Activated CD8-positive, alpha-beta memory T cell treated with anti-CD3 and anti-CD28 coated beads for 1 hour (primary cell): ENCODE measurements around the gene SDK2.

Experiments
- DNase-seq, 2 donors: peaks; one replicate each; pipeline ENCODE4 v3.0.0-alpha.2; 2020; ENCODE audit warnings: low read depth in 1 of 2; ENCODE audit errors: extremely low read depth in 1 of 2

The SDK2 gene

GRCh38 chr17:73634629-73635028 is 9.6 kb downstream of the SDK2 start:
- DNase-seq, result no peak

GRCh38 chr17:73633736-73634135 is 10.5 kb downstream of the SDK2 start:
- no peak for DNase-seq

- DNase-seq, result no peak
These were observed 11.7 kb downstream of the SDK2 start for GRCh38 chr17:73632513-73632912.

- no peak for DNase-seq
These were observed 13.2 kb downstream of the SDK2 start for GRCh38 chr17:73630965-73631595.

- DNase-seq, result no peak
These were observed 13.7 kb downstream of the SDK2 start for GRCh38 chr17:73630531-73630930.

- DNase-seq, result no peak
These were observed 15.3 kb downstream of the SDK2 start for GRCh38 chr17:73628642-73629552.

GRCh38 chr17:73625991-73626673 is 18.1 kb downstream of the SDK2 start:
- no peak for DNase-seq

GRCh38 chr17:73625006-73625405 is 19.2 kb downstream of the SDK2 start:
- no peak for DNase-seq

- no peak for DNase-seq
These were observed 19.7 kb downstream of the SDK2 start for GRCh38 chr17:73624496-73624988.

- no peak for DNase-seq
These were observed 20.4 kb downstream of the SDK2 start for GRCh38 chr17:73623818-73624217.

GRCh38 chr17:73623247-73623646 is 21.0 kb downstream of the SDK2 start:
- no peak for DNase-seq

GRCh38 chr17:73622381-73622780 is 21.9 kb downstream of the SDK2 start:
- DNase-seq, result no peak

- no peak for DNase-seq
These were observed 22.6 kb downstream of the SDK2 start for GRCh38 chr17:73621685-73622084.

GRCh38 chr17:73620414-73620813 is 23.8 kb downstream of the SDK2 start:
- DNase-seq, result no peak

- DNase-seq, result no peak
These were observed 26.7 kb downstream of the SDK2 start for GRCh38 chr17:73617501-73617900.

- DNase-seq, result no peak
These were observed 27.3 kb downstream of the SDK2 start for GRCh38 chr17:73616873-73617404.

GRCh38 chr17:73616120-73616872 is 27.9 kb downstream of the SDK2 start:
- no peak for DNase-seq

- no peak for DNase-seq
These were observed 30.0 kb downstream of the SDK2 start for GRCh38 chr17:73614256-73614655.

GRCh38 chr17:73613271-73614233 is 30.7 kb downstream of the SDK2 start:
- DNase-seq, result no peak
